RPMI8226 (cell line): ENCODE data around the gene PTPRT.

Experiments
- DNase-seq: peaks from one replicate; pipeline ENCODE4 v3.0.0-alpha.2; 2015

Gene PTPRT

GRCh38 chr20:42595625-42596024 is 594.1 kb downstream of the PTPRT start:
- no peak for DNase-seq

GRCh38 chr20:42594659-42595058 is 595.0 kb downstream of the PTPRT start:
- no peak for DNase-seq

- no peak for DNase-seq
Measured at GRCh38 chr20:42594011-42594410, 595.7 kb downstream of the PTPRT start.

- DNase-seq: no peak
Measured at GRCh38 chr20:42589976-42590639, 599.6 kb downstream of the PTPRT start.

GRCh38 chr20:42588847-42589246 is 600.9 kb downstream of the PTPRT start:
- no peak for DNase-seq

GRCh38 chr20:42587427-42587826 is 602.3 kb downstream of the PTPRT start:
- no peak for DNase-seq

GRCh38 chr20:42581311-42581710 is 608.4 kb downstream of the PTPRT start:
- DNase-seq: no peak

GRCh38 chr20:42576167-42576566 is 613.5 kb downstream of the PTPRT start:
- no peak for DNase-seq

GRCh38 chr20:42572320-42573016 is 617.2 kb downstream of the PTPRT start:
- no peak for DNase-seq

- DNase-seq: no peak
Measured at GRCh38 chr20:42567409-42567808, 622.3 kb downstream of the PTPRT start.

- no peak for DNase-seq
Measured at GRCh38 chr20:42565235-42565995, 624.3 kb downstream of the PTPRT start.

- DNase-seq: no peak
Measured at GRCh38 chr20:42559665-42560064, 630.0 kb downstream of the PTPRT start.

GRCh38 chr20:42556575-42556974 is 633.1 kb downstream of the PTPRT start:
- no peak for DNase-seq

- DNase-seq: no peak
Measured at GRCh38 chr20:42553374-42553773, 636.3 kb downstream of the PTPRT start.

GRCh38 chr20:42549496-42549895 is 640.2 kb downstream of the PTPRT start:
- no peak for DNase-seq

- DNase-seq: no peak
Measured at GRCh38 chr20:42544926-42545325, 644.8 kb downstream of the PTPRT start.

- DNase-seq: no peak
Measured at GRCh38 chr20:42532831-42533230, 656.9 kb downstream of the PTPRT start.

GRCh38 chr20:42531508-42531961 is 658.2 kb downstream of the PTPRT start:
- DNase-seq: peak; percentile 11

- DNase-seq: peak; percentile 51
Measured at GRCh38 chr20:42530855-42531448, 658.8 kb downstream of the PTPRT start.

GRCh38 chr20:42530191-42530590 is 659.5 kb downstream of the PTPRT start:
- no peak for DNase-seq

- DNase-seq: no peak
Measured at GRCh38 chr20:42524058-42524457, 665.6 kb downstream of the PTPRT start.

GRCh38 chr20:42516692-42517091 is 673.0 kb downstream of the PTPRT start:
- no peak for DNase-seq

GRCh38 chr20:42510686-42511085 is 679.0 kb downstream of the PTPRT start:
- DNase-seq: no peak
